NB4 (cell line): ENCODE measurements around the gene RSAD1.

Source experiments
- CTCF ChIP-seq: IDR thresholded peaks from one replicate; pipeline ENCODE4 v1.5.1; 2012; ENCODE audit warnings: low read depth, low read length
- MYC ChIP-seq: IDR thresholded peaks from 2 replicates; pipeline ENCODE4 v1.6.1; 2011; ENCODE audit warnings: low read depth, low read length
- POLR2A ChIP-seq: IDR thresholded peaks from 2 replicates; pipeline ENCODE4 v1.6.1; 2011; ENCODE audit warnings: mild to moderate bottlenecking; ENCODE audit not compliant: insufficient read length; ENCODE audit errors: extremely low read depth
- TF ChIP-seq, protein P1 (sequence below): IDR thresholded peaks from 2 replicates; pipeline ENCODE4 v1.6.1; 2011; ENCODE audit warnings: low read depth, low read length

GRCh38 chr17:50493744-50494143 lies 15.1 kb downstream of the RSAD1 start:
- TF ChIP-seq POLR2A: no peak
- no peak for TF ChIP-seq CTCF
- TF ChIP-seq, protein P1, sequence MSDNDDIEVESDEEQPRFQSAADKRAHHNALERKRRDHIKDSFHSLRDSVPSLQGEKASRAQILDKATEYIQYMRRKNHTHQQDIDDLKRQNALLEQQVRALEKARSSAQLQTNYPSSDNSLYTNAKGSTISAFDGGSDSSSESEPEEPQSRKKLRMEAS: no peak
- no peak for TF ChIP-seq MYC
